GM18517 (cell line): ENCODE measurements around the gene MYO1D.
"Not testable (repeated sequence)": the region's sequence is repeated elsewhere in the genome, so short reads cannot be mapped to it uniquely, and the experiment has no call there.

ENCODE experiments used
- ATAC-seq: cut with Tn5 transposase; IDR thresholded peaks from one replicate; pipeline ENCODE4 v1.9.1; 2021; ENCODE audit warnings: mild to moderate bottlenecking, moderate library complexity; ENCODE audit not compliant: unreplicated experiment

Gene MYO1D

GRCh38 chr17:32876417-32877163 is at the start of gene MYO1D:
MYO1D (minus strand) TSS chr17:32877124; CDS start chr17:32876872, 252 bp downstream.
- ATAC-seq = peak; percentile 46

DNA sequence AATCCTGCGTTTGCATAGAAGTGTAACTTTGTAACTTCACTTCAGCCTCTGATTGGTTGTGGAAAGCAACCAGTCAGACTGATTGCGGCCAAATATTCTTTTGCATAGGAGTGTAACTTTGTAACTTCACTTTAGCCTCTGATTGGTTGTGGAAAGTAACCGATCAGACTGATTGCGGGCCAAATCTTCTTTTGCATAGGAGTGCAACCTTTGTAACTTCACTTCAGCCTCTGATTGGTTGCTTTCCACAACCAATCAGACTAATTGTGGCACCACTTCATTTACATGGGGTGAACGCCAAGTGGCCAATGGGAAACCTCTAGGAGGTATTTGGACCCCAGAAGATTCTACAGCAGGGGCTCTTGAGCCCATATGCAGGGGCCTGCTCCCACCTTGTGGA is 49.3 kb upstream of the MYO1D start:
- no peak for ATAC-seq

DNA sequence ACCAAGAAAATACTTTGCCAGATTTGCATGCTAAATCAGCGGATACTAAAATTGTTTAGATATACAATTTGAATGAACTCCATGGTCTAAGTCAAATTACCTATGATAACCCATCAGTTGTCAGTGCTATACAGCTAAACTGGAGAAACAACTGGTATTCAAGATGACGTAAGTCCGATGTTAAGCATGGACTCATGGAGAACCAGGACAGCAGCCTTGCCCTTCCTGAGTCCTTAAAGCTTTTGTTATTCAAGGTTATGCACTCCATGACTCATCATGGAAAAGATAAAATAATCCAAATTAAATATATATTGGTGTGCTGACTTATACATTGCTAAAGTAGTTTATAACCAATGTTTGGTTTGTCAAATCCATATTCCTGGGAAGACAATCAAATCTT is 47.0 kb upstream of the MYO1D start:
- ATAC-seq = not testable (repeated sequence)

DNA sequence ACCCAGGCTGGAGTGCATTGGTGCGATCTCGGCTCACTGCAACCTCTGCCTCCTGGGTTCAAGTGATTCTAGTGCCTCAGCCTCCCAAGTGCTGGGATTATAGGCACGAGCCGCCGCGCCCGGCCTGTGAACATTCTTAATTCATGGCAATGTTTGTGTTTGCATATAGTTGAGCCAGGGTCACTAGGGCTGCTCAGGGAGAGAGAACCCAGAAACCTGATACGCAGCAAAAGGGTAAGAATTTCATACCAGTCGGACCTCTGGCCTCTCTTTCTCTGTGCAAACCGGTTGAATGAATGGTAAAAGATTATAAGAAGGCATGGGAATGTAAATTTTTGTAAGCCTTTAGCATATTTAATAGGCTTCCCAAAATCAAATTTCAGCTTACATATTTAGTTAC is 44.1 kb upstream of the MYO1D start:
- ATAC-seq = no peak

GRCh38 chr17:32920293-32920692 is 43.4 kb upstream of the MYO1D start:
- ATAC-seq = no peak

GRCh38 chr17:32919876-32920275 is 43.0 kb upstream of the MYO1D start:
- ATAC-seq = not testable (repeated sequence)

DNA sequence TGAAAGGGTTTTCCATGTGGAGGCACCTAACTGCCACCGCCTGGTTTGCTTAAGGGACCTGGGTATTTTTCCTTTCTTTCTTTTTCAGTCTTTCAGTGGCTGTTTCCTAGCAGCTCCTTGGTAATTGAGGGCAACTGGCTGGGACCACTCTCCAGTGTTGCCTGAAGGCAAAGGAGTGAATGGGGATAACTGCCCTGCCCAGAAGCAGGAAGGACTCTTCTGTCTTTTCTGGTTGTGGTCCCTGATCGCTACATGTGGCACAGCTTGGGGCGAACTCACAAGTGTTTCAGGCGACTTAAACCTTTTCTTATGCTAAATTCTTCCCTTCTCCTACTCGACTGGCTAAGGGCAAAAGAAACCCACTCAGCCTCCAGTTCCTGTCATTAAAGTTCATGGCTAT is 40.9 kb upstream of the MYO1D start:
- ATAC-seq = no peak

- no peak for ATAC-seq
These were observed 40.2 kb upstream of the MYO1D start for GRCh38 chr17:32917081-32917480.

DNA sequence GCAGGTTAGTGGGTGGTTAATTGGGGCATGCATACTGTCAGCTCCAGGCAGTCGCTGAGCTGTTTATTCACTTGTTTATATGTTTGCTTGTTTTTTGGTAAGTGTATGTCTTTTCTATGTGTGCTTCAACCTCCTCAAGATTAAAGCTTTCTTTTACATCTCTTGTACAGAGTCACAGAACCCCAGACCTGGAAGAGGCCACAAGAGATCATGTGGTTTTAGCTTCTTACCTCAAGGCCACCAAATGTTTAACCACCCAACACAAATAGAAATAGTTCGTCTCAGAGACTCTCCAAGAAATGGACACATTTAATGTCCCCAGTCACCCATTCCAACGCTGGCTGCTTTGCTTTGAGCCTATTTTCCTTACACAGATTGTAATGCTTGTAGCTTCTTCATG is 39.2 kb upstream of the MYO1D start:
- ATAC-seq = no peak

GRCh38 chr17:32915245-32915644 is 38.3 kb upstream of the MYO1D start:
- no peak for ATAC-seq

DNA sequence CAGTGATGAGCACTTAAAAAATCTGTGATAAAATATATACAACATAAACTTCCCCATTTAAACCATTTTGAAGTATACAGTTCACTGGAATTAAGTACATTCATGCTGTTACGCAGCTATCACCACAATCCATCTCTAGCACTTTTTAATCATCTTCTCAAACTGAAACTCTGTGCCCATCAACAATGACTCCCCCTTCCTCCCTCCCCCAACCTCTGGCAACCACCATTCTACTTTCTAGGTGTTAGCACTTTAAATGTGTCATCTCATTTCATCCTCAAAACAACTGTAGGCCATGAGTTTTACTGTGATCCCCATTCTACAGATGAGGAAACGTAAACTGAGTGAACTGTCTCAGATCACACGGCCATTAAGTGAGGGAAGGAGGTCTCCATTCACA is 37.3 kb upstream of the MYO1D start:
- no peak for ATAC-seq

DNA sequence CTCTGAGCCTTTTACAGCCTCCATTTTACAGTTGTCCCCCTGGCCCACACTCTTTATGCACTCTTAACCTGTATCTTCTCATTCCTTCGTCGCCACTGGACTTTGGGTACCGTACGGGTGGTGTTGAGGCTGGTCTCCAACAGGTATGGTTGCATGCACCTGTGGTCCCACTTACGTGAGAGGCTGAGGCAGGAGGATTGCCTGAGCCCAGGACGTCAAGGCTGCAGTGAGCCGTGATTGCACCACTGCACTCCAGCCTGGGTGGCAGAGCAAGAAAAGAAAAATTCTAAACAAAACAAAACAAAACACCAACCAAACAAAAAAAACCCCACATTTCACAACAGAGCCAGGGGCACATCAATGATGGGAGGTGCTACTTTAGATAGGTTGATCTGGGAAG is 36.7 kb upstream of the MYO1D start:
- no peak for ATAC-seq

- ATAC-seq = no peak
These were observed 35.4 kb upstream of the MYO1D start for GRCh38 chr17:32912218-32912897.

- no peak for ATAC-seq
These were observed 33.8 kb upstream of the MYO1D start for GRCh38 chr17:32910769-32911168.

DNA sequence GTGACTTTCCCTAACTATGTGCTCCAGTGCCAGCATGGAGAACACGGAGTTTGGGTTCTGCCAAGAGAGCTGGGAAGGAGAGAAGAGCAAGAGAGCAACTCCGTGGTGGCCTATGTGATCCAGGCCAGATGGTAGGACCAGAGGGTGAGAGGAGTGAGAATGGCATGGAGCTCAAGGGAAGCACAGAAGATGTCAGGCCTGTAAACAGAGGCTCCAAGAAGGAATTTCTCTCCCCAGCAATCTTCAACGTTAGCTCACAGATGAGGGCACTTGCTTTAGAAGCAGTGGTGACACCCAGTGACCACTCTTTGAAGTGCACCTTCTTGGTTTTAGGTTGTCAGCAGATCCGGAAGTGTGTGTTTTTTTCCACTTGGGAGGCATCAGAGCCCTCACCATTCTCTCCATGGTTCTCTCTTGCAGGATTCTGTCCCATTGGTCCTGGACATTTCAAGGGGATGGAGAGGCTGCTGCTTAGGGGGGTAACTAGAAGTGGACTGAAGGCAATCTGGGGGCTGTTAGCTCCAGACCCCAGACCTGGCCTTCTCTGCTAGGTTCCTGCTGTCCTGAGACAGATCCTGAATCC is 33.0 kb upstream of the MYO1D start:
- no peak for ATAC-seq

DNA sequence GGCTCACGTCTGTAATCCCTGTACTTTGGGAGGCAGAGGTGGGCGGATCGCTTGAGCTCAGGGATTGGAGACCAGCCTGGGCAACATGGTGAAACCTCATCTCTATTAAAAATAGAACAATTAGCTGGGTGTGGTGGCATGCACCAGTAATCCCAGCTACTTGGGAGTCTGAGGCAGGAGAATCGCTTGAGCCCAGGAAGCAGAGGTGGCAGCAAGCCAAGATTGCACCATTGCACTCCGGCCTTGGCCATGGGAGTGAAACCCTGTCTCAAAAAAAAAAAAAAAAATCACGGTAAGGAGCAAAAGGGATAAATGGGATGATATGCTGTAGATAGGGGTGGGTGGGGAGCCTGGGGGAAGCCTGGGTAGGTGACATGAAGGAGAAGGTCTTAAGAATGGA is 30.7 kb upstream of the MYO1D start:
- no peak for ATAC-seq

- no peak for ATAC-seq
These were observed 28.0 kb upstream of the MYO1D start for GRCh38 chr17:32904891-32905290.

- ATAC-seq = no peak
These were observed 27.1 kb upstream of the MYO1D start for GRCh38 chr17:32903774-32904673.

- ATAC-seq = no peak
These were observed 24.8 kb upstream of the MYO1D start for GRCh38 chr17:32901743-32902142.

DNA sequence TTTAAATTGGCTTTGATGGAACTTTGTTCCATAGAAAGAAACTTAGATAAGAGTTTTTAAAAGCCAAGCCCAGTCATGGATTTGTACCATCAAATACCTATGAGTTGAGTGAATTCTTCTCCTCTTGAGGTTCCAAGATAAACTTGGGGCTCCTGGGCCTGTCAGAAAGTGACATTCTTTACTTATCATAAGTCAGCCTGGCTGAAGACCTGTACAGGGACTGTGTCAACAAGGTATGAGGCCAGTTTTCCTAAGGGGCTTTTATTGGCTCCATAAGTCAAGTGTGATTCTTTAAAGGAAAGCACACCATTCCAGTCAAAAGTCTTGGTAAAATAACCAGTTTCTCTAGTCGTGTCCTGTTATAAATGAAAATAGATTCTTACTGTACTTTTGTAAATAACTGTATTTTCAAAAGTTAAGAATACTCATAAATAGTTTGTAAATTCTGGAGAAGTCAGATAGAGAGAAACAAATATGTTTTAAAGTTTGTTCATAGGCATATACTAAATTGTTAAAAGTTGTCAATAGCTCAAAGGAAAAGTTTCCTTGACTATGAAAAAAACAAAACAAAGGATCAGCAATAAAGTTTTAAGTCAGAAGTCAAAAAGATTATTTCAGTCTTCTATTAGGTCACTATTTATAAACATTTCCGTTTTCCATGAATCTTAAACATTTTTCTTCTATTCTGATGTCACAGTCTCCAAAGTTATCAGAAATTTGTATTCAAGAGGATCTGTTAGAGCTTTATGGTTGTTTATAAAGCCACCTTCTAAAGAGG is 22.5 kb upstream of the MYO1D start:
- no peak for ATAC-seq
